PC-9 (cell line): ENCODE results near the gene CLNK. TPM values are rescaled to one million over a fixed set of nuclear protein-coding genes. Genes with fewer than 3 reads are reported as not detected.

Experiments
- BruUV-seq: library from RNA; stranded (reverse); fragments of 400-500 nt; replicated peaks from 2 replicates; lab custom pipeline; 2021; lab: Mats Ljungman, UMichigan
- CTCF ChIA-PET: fragments of 300-600 bp; sonication (Branson Sonifier 250); formaldehyde crosslinking; loops from one replicate; lab custom pipeline; 2022; ENCODE audit warnings: antibody characterized with exemption; lab: Charles Lee
- POLR2A ChIA-PET: fragments of 300-600 bp; sonication (Branson Sonifier 250); formaldehyde crosslinking; loops from one replicate; lab custom pipeline; 2022; ENCODE audit warnings: antibody characterized with exemption; ENCODE audit not compliant: unreplicated experiment; lab: Charles Lee
- DNase-seq, 2 experiments: peaks; one replicate each; pipeline versions ENCODE4 v3.0.0 to v3.0.0-alpha.2; 2015 to 2022; ENCODE audit warnings: mixed read lengths in 1 of 2
- H2AFZ ChIP-seq: fragments of 200-600 bp; sonication (generic); 2 replicates; pipeline ENCODE4 v1.8.1; 2017; ENCODE audit warnings: antibody characterized with exemption
- H3F3A ChIP-seq: fragments of 200-600 bp; sonication (generic); 2 replicates; pipeline ENCODE4 v1.8.1; 2017; ENCODE audit warnings: antibody characterized with exemption, mild to moderate bottlenecking, low read depth; ENCODE audit not compliant: insufficient read depth
- H3K27ac ChIP-seq: fragments of 200-600 bp; sonication (generic); 2 replicates; pipeline ENCODE4 v1.6.1; 2016; ENCODE audit warnings: mixed run types
- H3K27me3 ChIP-seq: fragments of 200-600 bp; sonication (generic); 2 replicates; pipeline ENCODE4 v1.6.1; 2016; ENCODE audit warnings: low read depth, mixed run types; ENCODE audit not compliant: insufficient read depth
- H3K36me3 ChIP-seq: fragments of 200-600 bp; sonication (generic); 2 replicates; pipeline ENCODE4 v1.6.1; 2016; ENCODE audit warnings: low read depth, mixed run types
- H3K4me1 ChIP-seq: fragments of 200-600 bp; sonication (generic); replicated peaks from 2 replicates; pipeline ENCODE4 v1.6.1; 2016; ENCODE audit warnings: mixed run types; ENCODE audit not compliant: insufficient read depth
- H3K4me2 ChIP-seq: fragments of 200-600 bp; sonication (generic); 2 replicates; pipeline ENCODE4 v1.6.1; 2017; ENCODE audit warnings: mixed run types
- H3K4me3 ChIP-seq: fragments of 200-600 bp; sonication (generic); 2 replicates; pipeline ENCODE4 v1.6.1; 2016; ENCODE audit warnings: mixed run types
- H3K79me2 ChIP-seq: fragments of 200-600 bp; sonication (generic); 2 replicates; pipeline ENCODE4 v1.6.1; 2017; ENCODE audit warnings: low read depth, mixed run types
- H3K9me2 ChIP-seq: fragments of 200-600 bp; sonication (generic); 2 replicates; pipeline ENCODE4 v1.8.1; 2017; ENCODE audit warnings: mild to moderate bottlenecking; ENCODE audit not compliant: insufficient read depth
- H3K9me3 ChIP-seq: fragments of 200-600 bp; sonication (generic); 2 replicates; pipeline ENCODE4 v1.8.1; 2016; ENCODE audit warnings: low read depth; ENCODE audit not compliant: insufficient read depth
- H4K20me1 ChIP-seq: fragments of 200-600 bp; sonication (generic); 2 replicates; pipeline ENCODE4 v1.8.1; 2017; ENCODE audit not compliant: insufficient read depth
- CTCF ChIP-seq: fragments of 200-600 bp; sonication (generic); conservative IDR thresholded peaks from 2 replicates; pipeline ENCODE4 v1.6.1; 2017; ENCODE audit warnings: mixed run types, antibody characterized with exemption, mild to moderate bottlenecking, moderate library complexity
- EZH2 ChIP-seq: fragments of 200-600 bp; sonication (generic); IDR thresholded peaks from 2 replicates; pipeline ENCODE4 v1.8.0; 2017; ENCODE audit warnings: antibody characterized with exemption, low read depth
- intact Hi-C: fragments of 100-400 bp; cut with micrococcal nuclease; formaldehyde crosslinking; loops from one replicate; pipeline ENCODE4 v1.10.0; 2022; ENCODE audit not compliant: unreplicated experiment
- total RNA-seq: library from RNA; stranded (reverse); gene quantifications from 2 replicates; pipeline ENCODE4 v1.2.3, GENCODE V29; 2021

Gene CLNK
- total RNA-seq, 1 experiment from 2014 or later, result not detected

DNA sequence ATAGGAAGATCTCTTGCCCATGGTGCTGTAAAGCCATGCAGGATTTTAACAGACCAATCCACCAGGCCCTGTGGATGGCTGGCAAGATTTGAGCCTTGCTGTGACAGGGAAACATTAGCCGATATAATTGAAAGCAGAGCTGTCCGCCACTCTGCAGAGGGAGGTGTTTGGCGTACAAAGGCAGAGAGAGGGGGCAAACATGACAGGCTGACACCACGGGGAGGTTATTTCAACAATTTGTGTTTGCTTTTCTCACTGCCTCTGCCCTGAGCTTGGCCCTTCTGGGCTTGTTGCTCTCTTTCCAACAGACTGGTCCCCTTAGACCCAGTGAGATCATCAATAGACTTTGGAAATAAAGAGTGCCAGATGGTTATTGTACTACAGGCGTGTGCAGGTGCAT, 59.4 kb downstream of the CLNK start:
- CTCF ChIA-PET, result no interaction called here
- Histone ChIP-seq H3K9me2 (no peaks in the 10 kb centered on the region), H2AFZ (no peak overlapping the region), H4K20me1 (no peaks in the 10 kb centered on the region), H3K4me2 (no peak overlapping the region), H3K9me3 (no peaks in the 10 kb centered on the region), H3K27ac (no peak overlapping the region), H3K4me1 (0 out of 2 replicates have a peak, but pooled peaks cover 5% of the 10 kb centered on the region), H3K36me3 (no peaks in the 10 kb centered on the region), H3K27me3 (no peaks in the 10 kb centered on the region), H3F3A (no peaks in the 10 kb centered on the region), H3K4me3 (no peak overlapping the region), H3K79me2 (no peaks in the 10 kb centered on the region)
- POLR2A ChIA-PET, result no interaction called here
- no TSS peak for BruUV-seq
- TF ChIP-seq EZH2, result no peak
- no peak for TF ChIP-seq CTCF
- DNase-seq, result no peak
- intact Hi-C loops, result no loop called here

- no peaks in the 10 kb centered on the region for H3K9me3 ChIP-seq
- BruUV-seq, result no TSS peak
- no peaks in the 10 kb centered on the region for H4K20me1 ChIP-seq
- H3K4me1 ChIP-seq, result 0 out of 2 replicates have a peak, but pooled peaks cover 5% of the 10 kb centered on the region
- H2AFZ ChIP-seq, result no peak overlapping the region
- no peaks in the 10 kb centered on the region for H3K79me2 ChIP-seq
- no peak overlapping the region; the same call in 1 of the 2 replicates for H3K4me2 ChIP-seq
- H3K36me3 ChIP-seq, result no peaks in the 10 kb centered on the region
- no peak overlapping the region for H3K27ac ChIP-seq
- ChIA-PET CTCF (no interaction called here), POLR2A (no interaction called here)
- H3K27me3 ChIP-seq, result no peaks in the 10 kb centered on the region
- H3K4me3 ChIP-seq, result no peak overlapping the region
- no peaks in the 10 kb centered on the region for H3F3A ChIP-seq
- H3K9me2 ChIP-seq, result no peaks in the 10 kb centered on the region
- TF ChIP-seq CTCF, result no peak
- no peak for TF ChIP-seq EZH2
- intact Hi-C loops, result loop anchor here (5.0 kb wide), 1 partner anchor 33 kb away; no protein-coding TSS in a partner anchor
- DNase-seq, result no peak
Observed at GRCh38 chr4:10623862-10624261, 60.7 kb downstream of the CLNK start.

GRCh38 chr4:10623241-10623640, 61.3 kb downstream of the CLNK start:
- ChIA-PET CTCF (no interaction called here), POLR2A (no interaction called here)
- TF ChIP-seq EZH2 (no peak), CTCF (no peak)
- intact Hi-C loops, result loop anchor here (5.0 kb wide), 1 partner anchor 34 kb away; no protein-coding TSS in a partner anchor
- Histone ChIP-seq H3K4me1 (0 out of 2 replicates have a peak, but pooled peaks cover 5% of the 10 kb centered on the region), H3K79me2 (no peaks in the 10 kb centered on the region), H4K20me1 (no peaks in the 10 kb centered on the region), H2AFZ (no peak overlapping the region), H3K4me2 (no peak overlapping the region), H3K9me2 (no peaks in the 10 kb centered on the region), H3K36me3 (no peaks in the 10 kb centered on the region), H3K27me3 (no peaks in the 10 kb centered on the region), H3F3A (no peaks in the 10 kb centered on the region), H3K27ac (no peak overlapping the region), H3K9me3 (no peaks in the 10 kb centered on the region), H3K4me3 (no peak overlapping the region)
- DNase-seq, result no peak
- no TSS peak for BruUV-seq
